Thyroid gland (tissue), 4 donors: ENCODE data around the gene PALLD. TPM values are rescaled to one million over a fixed set of nuclear protein-coding genes. Genes with fewer than 3 reads are reported as not detected.

Experiments
- DNase-seq, 2 donors: peaks; one replicate each; pipeline ENCODE4 v3.0.0-alpha.2; 2019
- H3K27ac ChIP-seq, 3 donors: fragments of 200-600 bp; sonication (generic); 1 replicate in 2 of 3; 2 replicates in 1 of 3; pipeline ENCODE4 v1.5.1; 2016 to 2019; ENCODE audit warnings: mild to moderate bottlenecking in 1 of 3, moderate library complexity in 1 of 3
- H3K27me3 ChIP-seq: fragments of 200-600 bp; sonication (generic); one replicate; pipeline ENCODE4 v1.5.1; 2019
- H3K36me3 ChIP-seq, 2 donors: fragments of 200-600 bp; sonication (generic); one replicate each; pipeline ENCODE4 v1.5.1; 2016 to 2019
- H3K4me1 ChIP-seq, 2 donors: fragments of 200-600 bp; sonication (generic); one replicate each; pipeline ENCODE4 v1.5.1; 2017 to 2019
- H3K4me3 ChIP-seq, 3 donors: fragments of 200-600 bp; sonication (generic); replicated peaks in 1 of 3; 1 replicate in 2 of 3; 2 replicates in 1 of 3; pipeline ENCODE4 v1.5.1; 2016; ENCODE audit warnings: mild to moderate bottlenecking in 1 of 3
- H3K9me3 ChIP-seq: fragments of 200-600 bp; sonication (generic); one replicate; pipeline ENCODE4 v1.5.1; 2017
- POLR2A ChIP-seq, 2 donors: fragments of 450-650 bp; IDR thresholded peaks; one replicate each; pipeline ENCODE4 v1.6.1; 2017; ENCODE audit warnings: antibody characterized with exemption in 2 of 2, mild to moderate bottlenecking in 2 of 2, moderate library complexity in 1 of 2
- WGBS, 2 donors: methylation state at CpG; one replicate each; pipeline ENCODE4 v1.1.5; 2017; 5-methylcytosine and 5-hydroxymethylcytosine counted together
- intact Hi-C: fragments of 100-400 bp; cut with DNase I; formaldehyde crosslinking; loops from one replicate; pipeline ENCODE4 v1.15.1; 2023
- total RNA-seq, 4 donors: library from RNA; depleted of rRNA; stranded (reverse); fragments of >200 nt; gene quantifications; one replicate each; pipeline ENCODE4 v1.2.3, GENCODE V29; 2016
- TF ChIP-seq, protein P1 (sequence below), 6 experiments: fragments of 200-600 bp in 3 of 6; fragments of 450-650 bp in 3 of 6; sonication (generic) in 3 of 6; IDR thresholded peaks; one replicate each; pipeline ENCODE4 v1.5.1; 2016 to 2019; ENCODE audit warnings: antibody characterized with exemption in 6 of 6, mild to moderate bottlenecking in 2 of 6, inconsistent platforms in 1 of 6, moderate library complexity in 1 of 6

The PALLD gene
- total RNA-seq, 4 donors from 2014 or later = 152 to 311 (median 226) TPM

DNA sequence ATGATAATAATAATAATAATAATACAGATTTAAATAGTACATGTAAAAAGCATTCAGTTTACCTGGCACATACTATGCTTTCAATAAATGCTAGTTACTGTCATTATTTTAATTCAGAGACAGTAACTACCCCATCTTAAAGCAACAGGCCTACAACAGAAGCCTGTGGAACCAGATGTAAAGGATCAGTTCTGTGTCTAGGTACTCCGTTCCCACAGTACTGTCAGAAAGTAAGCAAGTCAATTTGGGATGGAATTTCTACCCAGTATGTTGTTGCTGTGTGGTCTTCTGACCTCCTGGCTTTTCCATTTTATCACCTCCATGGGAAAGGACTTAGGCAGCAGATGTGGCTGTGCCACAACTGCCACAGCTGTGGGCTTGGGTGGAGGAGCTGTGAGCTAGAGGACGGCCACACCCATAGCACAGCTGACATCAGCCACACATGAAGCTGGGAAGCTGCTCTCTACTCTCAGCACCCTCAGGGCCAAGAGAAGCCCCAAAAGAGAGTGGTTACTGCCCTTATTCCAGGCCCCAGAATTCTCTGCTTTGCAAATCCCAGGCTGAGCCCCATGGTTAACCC, 410.4 kb downstream of the PALLD start:
- TF ChIP-seq POLR2A (IDR thresholded peaks at IDR 0.05) = no peak
- TF ChIP-seq, protein P1, sequence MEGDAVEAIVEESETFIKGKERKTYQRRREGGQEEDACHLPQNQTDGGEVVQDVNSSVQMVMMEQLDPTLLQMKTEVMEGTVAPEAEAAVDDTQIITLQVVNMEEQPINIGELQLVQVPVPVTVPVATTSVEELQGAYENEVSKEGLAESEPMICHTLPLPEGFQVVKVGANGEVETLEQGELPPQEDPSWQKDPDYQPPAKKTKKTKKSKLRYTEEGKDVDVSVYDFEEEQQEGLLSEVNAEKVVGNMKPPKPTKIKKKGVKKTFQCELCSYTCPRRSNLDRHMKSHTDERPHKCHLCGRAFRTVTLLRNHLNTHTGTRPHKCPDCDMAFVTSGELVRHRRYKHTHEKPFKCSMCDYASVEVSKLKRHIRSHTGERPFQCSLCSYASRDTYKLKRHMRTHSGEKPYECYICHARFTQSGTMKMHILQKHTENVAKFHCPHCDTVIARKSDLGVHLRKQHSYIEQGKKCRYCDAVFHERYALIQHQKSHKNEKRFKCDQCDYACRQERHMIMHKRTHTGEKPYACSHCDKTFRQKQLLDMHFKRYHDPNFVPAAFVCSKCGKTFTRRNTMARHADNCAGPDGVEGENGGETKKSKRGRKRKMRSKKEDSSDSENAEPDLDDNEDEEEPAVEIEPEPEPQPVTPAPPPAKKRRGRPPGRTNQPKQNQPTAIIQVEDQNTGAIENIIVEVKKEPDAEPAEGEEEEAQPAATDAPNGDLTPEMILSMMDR (IDR thresholded peaks at IDR 0.05) = no peak
- Histone ChIP-seq H3K4me3 (no peak overlapping the region), H3K36me3 (peaks cover 20 to 30% of the 10 kb centered on the region in 2 donors), H3K27me3 (no peaks in the 10 kb centered on the region), H3K9me3 (no peaks in the 10 kb centered on the region), H3K27ac (peak overlapping the region in 1 of 3 donors; percentile 41), H3K4me1 (peaks cover 10 to 11% of the 10 kb centered on the region in 2 donors)
- no peak for DNase-seq
- 73 to 78% methylated on average over 2 of the region's 2 CpGs for WGBS, 2 donors
- intact Hi-C loops = no loop called here

DNA sequence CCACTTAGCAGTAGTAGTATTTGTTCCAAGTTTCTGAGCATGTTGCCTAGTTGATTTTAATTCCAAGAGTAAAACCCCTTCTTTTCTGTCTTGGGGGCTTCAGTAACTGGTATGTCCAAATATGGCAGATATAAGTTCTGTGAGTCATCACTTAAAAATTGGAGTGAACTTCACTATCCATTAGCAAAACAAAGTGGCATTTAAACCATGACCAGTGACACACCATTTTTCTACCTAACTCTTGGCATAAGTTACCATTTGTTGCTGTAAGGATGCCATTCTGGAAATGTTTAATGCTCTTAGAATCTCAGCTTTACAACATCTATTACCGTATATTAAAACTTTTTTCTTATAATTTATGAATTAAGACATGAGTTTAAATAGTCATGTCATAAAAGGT, 411.2 kb downstream of the PALLD start:
- no peaks in the 10 kb centered on the region for H3K9me3 ChIP-seq
- intact Hi-C loops = no loop called here
- WGBS, 2 donors = 87 to 91% methylated on average over 1 of the region's 1 CpG

DNA sequence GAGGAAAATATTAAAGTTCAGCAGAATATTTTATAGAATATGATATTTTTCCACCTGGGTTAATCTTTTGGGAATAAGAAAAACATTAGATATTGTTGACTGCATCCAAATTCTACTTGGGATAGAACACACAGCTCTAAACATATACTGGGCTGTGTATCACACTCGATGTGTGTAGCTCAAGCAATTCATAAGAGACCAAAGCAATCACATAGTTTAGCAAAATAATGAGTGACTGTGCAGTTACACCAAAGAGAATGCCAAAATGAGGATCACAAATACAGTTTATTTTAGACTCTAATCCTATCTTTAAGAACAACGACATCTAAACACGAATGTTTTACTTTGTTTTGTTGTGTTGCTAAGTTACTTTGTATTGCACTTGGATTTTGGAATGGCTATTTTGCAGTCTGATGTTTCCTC, 412.0 kb downstream of the PALLD start:
- H3K9me3 ChIP-seq = no peaks in the 10 kb centered on the region
- H3K27ac ChIP-seq = peak overlapping the region in 2 of 3 donors; percentile 12 to 22
- H3K4me3 ChIP-seq = no peak overlapping the region
- no peak for TF ChIP-seq POLR2A (IDR thresholded peaks at IDR 0.05)
- TF ChIP-seq, protein P1 (IDR thresholded peaks at IDR 0.05) = no peak
- H3K27me3 ChIP-seq = no peaks in the 10 kb centered on the region
- WGBS, 2 donors = 29 to 30% methylated on average over 3 of the region's 3 CpGs
- DNase-seq = no peak
- H3K36me3 ChIP-seq = peaks cover 10 to 18% of the 10 kb centered on the region in 2 donors
- peaks cover 10 to 11% of the 10 kb centered on the region in 2 donors for H3K4me1 ChIP-seq
- intact Hi-C loops = no loop called here

More for the DNA sequence above, 411.2 kb downstream of the PALLD start:
- Histone ChIP-seq H3K4me1 (peaks cover 10 to 11% of the 10 kb centered on the region in 2 donors), H3K27ac (peak overlapping the region in 1 of 3 donors; percentile 41), H3K4me3 (no peak overlapping the region), H3K36me3 (peaks cover 13 to 21% of the 10 kb centered on the region in 2 donors), H3K27me3 (no peaks in the 10 kb centered on the region)
- no peak for TF ChIP-seq POLR2A (IDR thresholded peaks at IDR 0.05)
- TF ChIP-seq, protein P1 (IDR thresholded peaks at IDR 0.05) = no peak
- no peak for DNase-seq

DNA sequence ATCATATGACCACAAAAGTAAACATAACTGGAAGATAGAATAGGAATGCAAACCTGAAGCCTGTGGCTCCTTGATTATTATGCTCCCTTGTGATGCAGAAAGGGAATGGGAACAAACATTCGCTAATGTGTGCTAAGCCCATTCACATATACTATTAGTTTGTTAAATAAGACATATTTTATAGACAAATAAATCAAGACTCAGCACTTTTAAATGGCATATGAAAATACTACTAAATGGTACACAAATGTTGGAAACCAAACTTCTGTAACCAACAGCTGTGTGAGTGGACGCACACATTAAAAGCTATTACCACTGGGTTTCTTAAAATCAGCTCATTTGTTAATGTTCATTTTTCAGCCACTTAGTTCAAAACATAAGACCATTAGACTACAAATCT, 417.2 kb downstream of the PALLD start:
- peaks cover 0 to 2% of the 10 kb centered on the region in 2 donors for H3K4me1 ChIP-seq
- 97% methylated on average over 2 of the region's 2 CpGs for WGBS, 2 donors

More for the DNA sequence above, 417.2 kb downstream of the PALLD start:
- DNase-seq = no peak
- Histone ChIP-seq H3K27ac (no peak overlapping the region), H3K36me3 (peaks cover 5 to 11% of the 10 kb centered on the region in 2 donors), H3K9me3 (no peaks in the 10 kb centered on the region), H3K27me3 (no peaks in the 10 kb centered on the region), H3K4me3 (no peak overlapping the region)
- intact Hi-C loops = loop anchor here (5.0 to 10.0 kb wide), 2 partner anchors 202 to 319 kb away; no protein-coding TSS in a partner anchor
- TF ChIP-seq, protein P1 (IDR thresholded peaks at IDR 0.05) = no peak
- TF ChIP-seq POLR2A (IDR thresholded peaks at IDR 0.05) = no peak
